T-cell (primary cell): ENCODE data around the gene BMS1. TPM values are rescaled to one million over a fixed set of nuclear protein-coding genes. Genes with fewer than 3 reads are reported as not detected.
"Not testable (repeated sequence)": the region's sequence is repeated elsewhere in the genome, so short reads cannot be mapped to it uniquely, and the experiment has no call there.

Experiments used
- ATAC-seq, 4 experiments: fragments of 200-7000 bp in 3 of 4; fragments of 150-1000 bp in 1 of 4; cut with Tn5 transposase; replicated peaks in 1 of 4; 1 replicate in 3 of 4; 2 replicates in 1 of 4; pipeline ENCODE4 v1.10.0; 2021; ENCODE audit warnings: moderate library complexity in 3 of 4, mild to moderate bottlenecking in 2 of 4, moderate number of reproducible peaks in 1 of 4
- CTCF ChIA-PET, 2 donors: fragments of 300-600 bp; sonication (Branson Sonifier 250); formaldehyde crosslinking; loops; one replicate each; lab custom pipeline; 2022; ENCODE audit warnings: antibody characterized with exemption in 2 of 2; lab: Charles Lee
- POLR2A ChIA-PET, 2 donors: fragments of 300-600 bp; sonication (Branson Sonifier 250); formaldehyde crosslinking; loops; one replicate each; lab custom pipeline; 2022; ENCODE audit warnings: antibody characterized with exemption in 2 of 2; lab: Charles Lee
- DNase-seq, 35 experiments: peaks; one replicate each; pipeline versions ENCODE4 v3.0.0 to v3.0.0-alpha.2; 2013 to 2023
- H3K27ac ChIP-seq: one replicate; pipeline ENCODE4 v1.5.1; 2013; ENCODE audit warnings: low read length
- H3K27me3 ChIP-seq, 2 experiments: replicated peaks in 1 of 2; 1 replicate in 1 of 2; 2 replicates in 1 of 2; pipeline versions ENCODE4 v1.6.1 to v1.7.0; 2013; ENCODE audit warnings: low read length in 1 of 2, mixed read lengths in 1 of 2; ENCODE audit not compliant: control insufficient read depth in 2 of 2, insufficient read depth in 2 of 2; ENCODE audit errors: extremely low read depth in 1 of 2
- H3K36me3 ChIP-seq, 2 donors: 1 replicate in 1 of 2; 2 replicates in 1 of 2; pipeline versions ENCODE4 v1.6.1 to v1.7.0; 2013; ENCODE audit warnings: low read length in 1 of 2; ENCODE audit not compliant: control insufficient read depth in 2 of 2, insufficient read depth in 1 of 2; ENCODE audit errors: extremely low read depth in 1 of 2
- H3K4me1 ChIP-seq, 2 experiments: 1 replicate in 1 of 2; 2 replicates in 1 of 2; pipeline versions ENCODE4 v1.6.1 to v1.7.0; 2013; ENCODE audit warnings: low read length in 2 of 2, mixed read lengths in 1 of 2; ENCODE audit not compliant: insufficient read depth in 2 of 2, control insufficient read depth in 1 of 2; ENCODE audit errors: extremely low read depth in 1 of 2
- H3K4me3 ChIP-seq, 2 donors: 1 replicate in 1 of 2; 2 replicates in 1 of 2; pipeline versions ENCODE4 v1.5.1 to v1.7.0; 2013; ENCODE audit warnings: mild to moderate bottlenecking in 2 of 2, low read length in 1 of 2, moderate library complexity in 1 of 2; ENCODE audit not compliant: control insufficient read depth in 1 of 2; ENCODE audit errors: extremely low read depth in 1 of 2
- H3K9me3 ChIP-seq: 2 replicates; pipeline ENCODE4 v1.7.0; 2013
- H3K27ac Mint-ChIP-seq, 2 donors: one replicate each; pipeline ENCODE4 v1.8.0; 2020 to 2021; ENCODE audit warnings: mild to moderate bottlenecking in 2 of 2, mixed read lengths in 2 of 2
- H3K27me3 Mint-ChIP-seq, 2 donors: one replicate each; pipeline ENCODE4 v1.8.0; 2021 to 2022; ENCODE audit warnings: mixed read lengths in 2 of 2
- H3K36me3 Mint-ChIP-seq: one replicate; pipeline ENCODE4 v1.8.0; 2021; ENCODE audit warnings: mixed read lengths
- H3K4me1 Mint-ChIP-seq, 3 donors: one replicate each; pipeline ENCODE4 v1.8.0; 2020 to 2022; ENCODE audit warnings: mixed read lengths in 3 of 3, mild to moderate bottlenecking in 1 of 3
- H3K4me3 Mint-ChIP-seq, 3 donors: one replicate each; pipeline ENCODE4 v1.8.0; 2020 to 2022; ENCODE audit warnings: mild to moderate bottlenecking in 3 of 3, mixed read lengths in 3 of 3, moderate library complexity in 3 of 3
- H3K9me3 Mint-ChIP-seq, 3 donors: one replicate each; pipeline ENCODE4 v1.8.0; 2020 to 2022; ENCODE audit warnings: mixed read lengths in 3 of 3
- WGBS: methylation state at CpG from one replicate; pipeline ENCODE4 v1.1.5; 2013; ENCODE audit warnings: missing lambda C conversion rate; ENCODE audit not compliant: insufficient coverage; 5-methylcytosine and 5-hydroxymethylcytosine counted together
- total RNA-seq, 35 experiments: library from RNA in 6 of 35; stranded (reverse) in 6 of 35; fragments of 120-200 nt in 1 of 35; gene quantifications; one replicate each; pipeline versions ENCODE4 v1.2.1 to v1.2.4 and lab custom pipeline; 2013 to 2026

Gene BMS1
- total RNA-seq, 5 donors from 2014 or later (not counting 1 experiment from before 2014, with no cell fraction given), result 13.1 to 18.1 (median 16.4) TPM

GRCh38 chr10:42801135-42801534 lies 18.5 kb downstream of the BMS1 start:
- ATAC-seq, result no peak
- CTCF ChIA-PET, result interaction anchor here in 1 of 2 donors (0.6 kb wide), 1 partner anchor 289 kb away, joined by 4 read pairs; no protein-coding TSS in a partner anchor
- H3K4me3 Mint-ChIP-seq, result no peak overlapping the region
- no peaks in the 10 kb centered on the region for H3K27me3 Mint-ChIP-seq
- peaks cover 7 to 23% (median 9%) of the 10 kb centered on the region in 3 donors for H3K4me1 Mint-ChIP-seq
- no peak overlapping the region for H3K27ac Mint-ChIP-seq
- H3K9me3 Mint-ChIP-seq, result no peaks in the 10 kb centered on the region
- Histone ChIP-seq H3K27ac (no peak overlapping the region), H3K4me3 (no peak overlapping the region), H3K27me3 (no peaks in the 10 kb centered on the region), H3K9me3 (no peaks in the 10 kb centered on the region), H3K36me3 (peaks cover 20 to 77% of the 10 kb centered on the region in 2 donors), H3K4me1 (no peaks in the 10 kb centered on the region)
- POLR2A ChIA-PET, result no interaction called here
- H3K36me3 Mint-ChIP-seq, result peaks cover 71% of the 10 kb centered on the region
- DNase-seq, result no peak

DNA sequence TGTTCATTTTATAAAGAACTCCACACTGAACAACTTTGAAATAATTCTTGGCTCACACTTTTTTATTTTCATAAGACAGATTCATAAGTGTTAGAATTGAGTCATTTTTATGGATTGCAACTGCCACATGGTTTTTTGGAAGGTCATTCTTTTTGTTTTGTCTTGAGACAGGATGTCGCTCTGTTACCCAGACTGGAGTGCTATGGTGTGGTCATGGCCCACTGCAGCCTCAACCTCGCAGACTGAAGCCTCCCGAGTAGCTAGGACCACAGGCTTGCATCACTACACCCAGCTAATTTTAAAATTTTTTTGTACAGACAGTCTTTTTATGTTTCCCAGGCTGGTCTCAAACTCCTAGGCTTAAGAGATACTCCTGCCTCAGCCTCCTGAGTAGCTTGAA lies 20.3 kb downstream of the BMS1 start:
- no peak overlapping the region for H3K4me3 ChIP-seq
- H3K4me1 ChIP-seq, result no peaks in the 10 kb centered on the region
- ChIA-PET CTCF (no interaction called here), POLR2A (no interaction called here)
- H3K9me3 ChIP-seq, result no peaks in the 10 kb centered on the region
- WGBS, result no CpG with 5 or more reads among the region's 3 CpGs
- no peak overlapping the region for H3K27ac ChIP-seq
- no peaks in the 10 kb centered on the region for H3K27me3 ChIP-seq
- Mint-ChIP-seq H3K27ac (no peak overlapping the region), H3K9me3 (no peaks in the 10 kb centered on the region), H3K4me1 (peaks cover 8 to 9% (median 9%) of the 10 kb centered on the region in 3 donors), H3K27me3 (no peaks in the 10 kb centered on the region), H3K36me3 (peaks cover 66% of the 10 kb centered on the region), H3K4me3 (no peak overlapping the region)
- no peak for DNase-seq
- ATAC-seq, result no peak
- peaks cover 19 to 73% of the 10 kb centered on the region in 2 donors for H3K36me3 ChIP-seq

GRCh38 chr10:42809676-42810075 lies 27.1 kb downstream of the BMS1 start:
- 94% methylated on average over 3 of the region's 4 CpGs for WGBS
- Histone ChIP-seq H3K9me3 (no peaks in the 10 kb centered on the region), H3K27me3 (no peaks in the 10 kb centered on the region), H3K36me3 (peaks cover 6 to 36% of the 10 kb centered on the region in 2 donors), H3K27ac (no peak overlapping the region), H3K4me1 (no peaks in the 10 kb centered on the region), H3K4me3 (no peak overlapping the region)
- ATAC-seq, result no peak
- DNase-seq, result no peak
- peaks cover 22 to 32% (median 27%) of the 10 kb centered on the region in 3 donors for H3K4me1 Mint-ChIP-seq
- CTCF ChIA-PET, result no interaction called here
- H3K9me3 Mint-ChIP-seq, result peaks cover 8 to 14% (median 9%) of the 10 kb centered on the region in 3 donors
- no peaks in the 10 kb centered on the region for H3K27me3 Mint-ChIP-seq
- H3K36me3 Mint-ChIP-seq, result peaks cover 73% of the 10 kb centered on the region
- no peak overlapping the region for H3K27ac Mint-ChIP-seq
- peak overlapping the region in 1 of 3 donors; percentile 37 for H3K4me3 Mint-ChIP-seq
- POLR2A ChIA-PET, result interaction anchor here in 1 of 2 donors (0.6 kb wide), 1 partner anchor 635 kb away, joined by 3 read pairs; no protein-coding TSS in a partner anchor

DNA sequence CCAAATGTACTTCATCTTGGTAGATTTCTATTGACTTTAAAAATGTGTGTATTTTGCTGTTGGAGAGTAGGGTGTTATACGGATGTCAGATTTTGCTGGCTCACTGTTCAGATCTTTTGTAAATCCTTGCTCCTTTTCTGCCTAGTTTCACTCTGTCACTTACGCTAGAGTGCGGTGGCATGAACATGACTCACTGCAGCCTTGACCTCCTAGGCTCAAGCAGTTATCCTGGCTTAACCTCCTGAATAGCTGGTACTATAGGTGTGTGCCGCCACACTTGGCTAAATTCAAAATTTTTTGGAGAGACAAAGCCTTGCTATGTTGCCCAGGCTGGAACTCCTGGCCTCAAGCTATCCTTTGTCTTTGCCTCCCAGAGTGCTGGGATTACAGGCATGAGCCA lies 29.4 kb downstream of the BMS1 start:
- H3K9me3 Mint-ChIP-seq, result peaks cover 8 to 14% (median 9%) of the 10 kb centered on the region in 3 donors
- POLR2A ChIA-PET, result no interaction called here
- H3K4me1 ChIP-seq, result no peaks in the 10 kb centered on the region
- H3K27ac Mint-ChIP-seq, result no peak overlapping the region
- ATAC-seq (no peak), DNase-seq (no peak)
- no peak overlapping the region for H3K27ac ChIP-seq
- no peak overlapping the region for H3K4me3 ChIP-seq
- H3K27me3 Mint-ChIP-seq, result no peaks in the 10 kb centered on the region
- CTCF ChIA-PET, result interaction anchor here in 1 of 2 donors (0.6 kb wide), 1 partner anchor 641 kb away, joined by 4 read pairs; no protein-coding TSS in a partner anchor
- no peaks in the 10 kb centered on the region for H3K9me3 ChIP-seq
- peaks cover 30 to 33% (median 31%) of the 10 kb centered on the region in 3 donors for H3K4me1 Mint-ChIP-seq
- 100% methylated on average over 3 of the region's 4 CpGs for WGBS
- H3K36me3 ChIP-seq, result peaks cover 0 to 35% of the 10 kb centered on the region in 2 donors
- no peak overlapping the region for H3K4me3 Mint-ChIP-seq
- H3K27me3 ChIP-seq, result no peaks in the 10 kb centered on the region
- H3K36me3 Mint-ChIP-seq, result peaks cover 84% of the 10 kb centered on the region

DNA sequence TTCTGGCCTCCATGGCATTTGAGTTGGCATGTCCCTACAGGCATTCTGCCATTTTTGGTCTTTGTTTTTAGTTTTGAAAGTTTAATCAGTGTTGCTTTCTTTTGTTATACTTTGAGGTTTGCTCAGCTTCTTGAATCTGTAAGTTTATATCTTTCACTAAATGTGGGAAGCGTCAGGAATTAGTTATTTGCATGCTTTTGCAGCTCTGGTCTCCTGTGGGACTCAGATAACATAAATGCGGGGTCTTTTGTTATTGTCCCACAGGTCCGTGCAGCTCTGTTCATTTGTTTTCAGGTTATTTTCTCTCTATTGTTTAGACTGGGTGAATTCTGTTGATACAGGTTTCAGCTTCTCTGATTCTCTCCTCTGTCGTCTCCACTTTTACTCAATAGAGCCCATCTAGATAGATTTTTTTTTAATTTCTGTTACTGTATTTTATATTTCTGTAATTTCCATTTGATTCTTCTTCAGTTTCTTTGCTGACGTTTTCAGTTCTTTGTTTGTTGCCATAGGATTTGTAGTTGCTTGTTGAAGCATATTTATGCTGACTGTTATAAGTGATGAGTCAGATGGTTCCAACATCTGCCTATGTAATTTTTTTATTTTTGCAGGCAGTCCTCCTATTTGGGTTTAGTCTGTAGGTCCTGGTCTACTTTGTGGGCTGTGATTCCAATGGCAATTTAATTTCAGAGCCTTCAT lies 31.5 kb downstream of the BMS1 start:
- H3K4me3 ChIP-seq, ATAC-seq, H3K4me3 Mint-ChIP-seq, DNase-seq, CTCF ChIA-PET, H3K27me3 Mint-ChIP-seq, H3K4me1 ChIP-seq, H3K27ac ChIP-seq, H3K27me3 ChIP-seq, POLR2A ChIA-PET, H3K27ac Mint-ChIP-seq, H3K9me3 ChIP-seq: not testable (repeated sequence)
- Mint-ChIP-seq H3K9me3 (peaks cover 8 to 14% (median 9%) of the 10 kb centered on the region in 3 donors), H3K36me3 (peaks cover 85% of the 10 kb centered on the region), H3K4me1 (peaks cover 27 to 31% (median 28%) of the 10 kb centered on the region in 3 donors)
- WGBS, result no CpG with 5 or more reads among the region's 5 CpGs
- peaks cover 4 to 40% of the 10 kb centered on the region in 2 donors for H3K36me3 ChIP-seq

DNA sequence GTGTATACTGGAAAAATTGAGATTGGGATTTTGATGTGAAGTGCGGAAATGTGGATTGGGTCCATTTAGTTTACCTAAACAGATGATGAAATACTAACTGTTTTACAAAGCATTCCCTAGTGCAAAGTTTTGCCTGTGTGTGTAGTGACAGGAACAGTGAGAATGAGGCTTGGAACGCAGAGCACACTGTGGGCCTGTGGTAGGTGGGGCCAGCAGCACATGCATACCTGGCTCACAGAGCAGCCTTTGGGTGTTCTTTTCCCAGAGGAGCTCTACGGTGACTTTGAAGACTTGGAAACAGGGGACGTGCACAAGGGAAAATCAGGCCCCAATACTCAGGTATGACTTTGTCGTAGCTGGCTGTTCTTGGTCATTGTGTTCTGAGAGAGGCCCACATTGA lies 33.7 kb downstream of the BMS1 start:
- H3K36me3 ChIP-seq, result peaks cover 12 to 32% of the 10 kb centered on the region in 2 donors
- H3K4me3 Mint-ChIP-seq, DNase-seq, H3K4me3 ChIP-seq, H3K4me1 ChIP-seq, POLR2A ChIA-PET, H3K27ac ChIP-seq, ATAC-seq, H3K9me3 ChIP-seq, H3K27me3 Mint-ChIP-seq, H3K27ac Mint-ChIP-seq, CTCF ChIA-PET, H3K27me3 ChIP-seq: not testable (repeated sequence)
- H3K9me3 Mint-ChIP-seq, result peaks cover 8 to 14% (median 9%) of the 10 kb centered on the region in 3 donors
- WGBS, result 100% methylated on average over 2 of the region's 5 CpGs
- H3K36me3 Mint-ChIP-seq, result peaks cover 88% of the 10 kb centered on the region
- H3K4me1 Mint-ChIP-seq, result peaks cover 20 to 31% (median 21%) of the 10 kb centered on the region in 3 donors
